NCI-H1436 (cell line): ENCODE results near the gene PRPF40A.

Source experiments
- DNase-seq: peaks from one replicate; lab custom pipeline; 2025; lab: John Stamatoyannopoulos, UW

The PRPF40A gene

DNA sequence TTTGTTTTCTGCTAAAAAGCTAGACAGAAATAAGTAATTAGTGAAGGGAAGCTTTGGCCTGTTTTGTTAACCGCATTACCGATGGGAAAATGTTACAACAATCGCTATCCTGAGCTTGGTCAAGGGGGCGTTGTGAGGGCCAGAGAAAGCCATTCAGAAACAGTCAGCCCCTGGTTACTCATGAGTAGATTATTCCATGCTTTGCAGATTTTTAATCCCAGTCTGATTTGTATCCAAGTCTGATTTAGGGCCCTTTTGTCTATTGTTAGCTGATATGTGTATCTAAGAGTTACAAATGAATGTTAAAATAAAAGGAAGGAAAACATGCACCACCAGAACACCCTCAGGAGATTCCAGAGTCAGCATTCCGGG is 99.1 kb downstream of the PRPF40A start:
- DNase-seq = no peak

DNA sequence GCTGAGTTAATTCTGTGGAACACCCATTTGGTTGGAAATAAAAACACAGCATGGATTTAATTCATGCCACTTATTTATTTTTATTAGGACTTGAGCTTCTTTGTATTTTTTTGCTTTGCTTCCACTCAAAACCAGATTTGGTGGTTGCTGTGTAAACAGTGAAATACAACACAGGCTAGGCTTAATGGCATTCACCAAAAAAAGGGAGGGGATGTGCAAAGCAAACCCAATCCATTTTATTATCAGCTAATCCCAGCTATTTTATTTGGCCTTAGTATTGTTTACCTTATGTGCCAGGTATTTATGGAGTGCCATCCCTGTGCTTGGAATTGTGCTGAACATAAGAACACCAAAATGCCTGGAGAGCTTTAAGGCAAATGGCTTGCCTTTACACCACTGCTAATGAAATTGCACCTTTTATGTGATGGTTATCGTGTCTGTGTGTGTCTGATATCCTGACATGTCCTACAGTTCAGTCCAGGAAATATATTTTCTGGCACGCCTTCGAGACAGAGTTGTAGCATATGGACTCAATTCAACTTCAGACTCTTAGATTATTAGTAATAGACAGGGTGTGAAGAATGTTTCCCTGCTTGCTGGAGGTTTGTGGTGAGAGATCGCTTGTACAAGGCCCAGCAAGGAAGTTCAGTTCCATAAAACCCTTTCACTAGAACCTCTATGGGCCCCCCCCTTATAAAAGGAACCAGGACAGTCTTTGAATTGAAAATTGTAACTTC is 99.6 kb downstream of the PRPF40A start:
- no peak for DNase-seq

DNA sequence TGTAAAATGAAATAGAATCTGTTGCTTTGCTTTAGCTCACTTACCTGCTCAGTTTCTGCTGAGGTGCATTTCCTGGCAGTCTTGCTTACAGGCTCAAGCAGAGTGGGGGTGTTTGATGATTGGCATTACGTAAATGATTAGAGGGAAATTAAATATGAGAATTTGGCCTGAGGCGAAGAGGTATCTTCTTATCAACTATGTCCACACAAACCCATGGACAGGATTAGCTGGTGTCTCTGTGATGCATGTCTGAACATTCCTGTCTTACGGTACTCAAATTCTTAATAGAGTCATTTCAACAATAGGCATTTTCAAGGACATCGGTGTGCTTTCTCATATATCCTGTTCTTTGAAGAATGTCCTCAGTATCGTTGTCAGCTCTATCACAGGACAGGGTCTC is 102.1 kb downstream of the PRPF40A start:
- no peak for DNase-seq

DNA sequence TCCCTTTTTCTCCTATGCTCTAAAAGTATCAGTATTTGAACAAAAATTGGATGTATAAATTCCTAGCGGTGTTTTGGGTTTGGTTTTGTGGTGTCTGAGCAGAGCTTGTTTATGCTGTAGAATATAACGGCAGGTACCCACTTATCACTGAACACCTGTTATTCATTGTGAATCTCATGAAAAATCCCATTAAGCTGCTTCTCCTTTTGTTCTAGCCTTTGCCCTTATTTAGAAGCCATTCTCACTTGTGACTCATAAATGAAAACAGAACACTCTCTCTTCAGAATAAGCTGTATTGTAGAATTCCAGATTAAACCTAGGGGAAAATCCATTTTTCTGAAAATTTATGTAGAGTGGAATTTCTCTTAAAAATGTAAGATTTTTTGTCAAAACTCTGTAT is 104.0 kb downstream of the PRPF40A start:
- DNase-seq = no peak

DNA sequence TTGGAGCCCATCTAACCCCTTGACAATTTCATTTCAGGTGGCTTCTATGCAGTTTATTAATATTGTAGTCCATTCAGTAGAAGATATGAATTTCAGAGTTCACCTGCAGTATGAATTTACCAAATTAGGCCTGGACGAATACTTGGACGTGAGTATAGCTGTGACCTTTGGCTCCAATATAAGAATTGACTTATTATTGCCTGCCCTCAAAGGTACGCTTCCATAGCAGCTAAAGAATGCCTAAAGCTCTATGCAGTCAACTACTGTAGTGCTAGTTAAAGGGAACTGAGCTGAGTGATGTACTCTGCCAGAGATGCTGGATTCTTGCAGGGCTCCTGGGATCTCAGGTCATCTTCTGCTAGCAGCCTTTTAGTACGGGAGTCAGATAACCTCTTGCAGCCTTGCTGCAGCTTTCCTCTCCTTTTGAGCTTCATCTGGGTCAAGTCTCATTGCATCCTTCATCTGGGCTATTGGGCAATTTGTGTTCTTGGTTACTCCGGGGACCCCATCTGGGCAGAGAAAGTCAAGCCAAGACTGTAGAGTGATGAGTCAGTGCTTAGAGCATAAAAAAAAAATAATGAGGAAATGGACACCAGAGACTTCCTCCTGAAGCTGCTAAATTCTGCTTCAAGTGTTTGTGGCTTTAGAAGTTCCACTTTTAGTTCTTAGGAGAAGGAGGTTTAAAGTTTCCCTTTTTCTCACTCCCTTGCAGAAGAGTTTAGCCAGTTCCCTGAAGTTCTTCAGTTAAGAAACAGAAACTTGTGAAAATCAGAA is 105.6 kb downstream of the PRPF40A start:
- no peak for DNase-seq

DNA sequence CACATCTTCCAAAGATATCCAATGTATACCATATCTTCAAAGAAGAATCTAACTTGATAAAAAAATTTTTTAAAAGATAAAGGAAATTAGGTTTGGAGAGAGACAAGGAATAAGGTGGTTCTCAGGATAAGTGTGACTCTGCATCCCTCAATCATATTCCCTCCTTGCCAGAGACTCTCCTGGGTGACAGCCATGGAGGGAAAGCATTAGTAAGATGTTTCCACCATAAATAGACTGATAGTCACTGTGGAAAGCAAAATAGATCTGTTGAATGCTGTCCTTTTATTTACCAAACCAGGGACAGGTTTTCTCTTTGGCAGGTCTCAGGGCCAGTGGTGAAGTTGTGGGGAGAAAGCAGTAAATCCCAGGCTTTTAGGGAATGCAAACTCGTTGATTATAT is 107.6 kb downstream of the PRPF40A start:
- no peak for DNase-seq

DNA sequence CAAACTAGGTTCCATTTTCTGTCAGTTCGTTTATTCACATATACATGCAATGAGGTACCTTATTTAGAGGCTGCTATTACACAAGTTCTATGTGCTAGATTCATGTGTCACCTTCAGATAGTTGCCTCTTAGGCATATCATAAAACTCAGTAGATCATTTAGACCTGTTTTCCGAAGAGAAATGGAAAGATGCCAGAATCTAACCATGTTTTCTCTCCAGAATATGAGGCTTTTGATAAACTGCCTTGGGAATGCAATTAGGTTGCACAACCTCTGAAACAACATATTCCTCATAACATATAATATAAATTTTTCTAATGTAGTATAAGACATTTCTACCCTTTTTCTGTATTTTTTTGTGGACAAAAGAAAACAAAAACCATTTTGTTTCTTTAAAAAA is 108.1 kb downstream of the PRPF40A start:
- DNase-seq = no peak

DNA sequence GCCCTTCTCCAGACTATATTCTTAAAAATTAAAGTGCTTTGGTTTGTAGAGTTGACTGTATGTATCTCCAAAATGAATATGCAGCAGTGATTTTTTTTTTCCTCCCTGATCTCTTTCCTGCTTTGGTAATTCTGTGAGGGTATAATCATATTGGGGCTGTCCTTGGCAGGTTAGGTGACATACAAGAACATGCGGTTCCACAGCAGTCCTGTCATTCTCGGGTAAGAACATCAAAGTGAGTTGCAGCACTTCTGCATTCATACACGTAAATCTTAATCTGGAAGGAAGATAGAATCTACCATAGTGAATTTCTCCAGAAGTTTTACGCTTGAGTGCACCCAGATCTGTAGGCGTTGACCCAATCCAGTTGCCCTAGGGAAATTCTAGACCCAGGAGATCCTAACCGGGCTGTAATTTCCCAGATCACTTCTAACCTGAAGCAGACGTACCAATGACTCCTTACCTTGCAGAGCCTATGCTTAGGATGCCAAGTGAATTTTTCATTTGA is 109.4 kb downstream of the PRPF40A start:
- no peak for DNase-seq

DNA sequence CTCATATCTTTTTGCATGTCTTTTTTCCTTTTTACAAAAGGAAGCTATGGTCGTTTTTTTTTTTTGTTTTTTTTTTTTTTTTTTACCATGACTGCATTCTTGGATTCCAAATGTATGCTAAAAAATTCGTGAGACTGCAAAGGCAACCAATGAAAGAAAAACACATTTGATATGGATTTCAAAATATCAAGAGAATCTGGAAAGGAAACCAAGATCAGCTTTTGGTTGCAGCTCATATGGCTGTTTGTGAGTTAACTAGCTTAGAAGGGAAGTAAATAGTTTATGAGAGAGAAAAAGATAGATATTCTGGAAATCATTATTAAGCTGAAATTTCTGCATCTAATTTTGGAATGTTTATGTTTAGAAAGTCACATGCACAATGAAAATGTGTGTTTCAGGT is 110.3 kb downstream of the PRPF40A start:
- DNase-seq = no peak

DNA sequence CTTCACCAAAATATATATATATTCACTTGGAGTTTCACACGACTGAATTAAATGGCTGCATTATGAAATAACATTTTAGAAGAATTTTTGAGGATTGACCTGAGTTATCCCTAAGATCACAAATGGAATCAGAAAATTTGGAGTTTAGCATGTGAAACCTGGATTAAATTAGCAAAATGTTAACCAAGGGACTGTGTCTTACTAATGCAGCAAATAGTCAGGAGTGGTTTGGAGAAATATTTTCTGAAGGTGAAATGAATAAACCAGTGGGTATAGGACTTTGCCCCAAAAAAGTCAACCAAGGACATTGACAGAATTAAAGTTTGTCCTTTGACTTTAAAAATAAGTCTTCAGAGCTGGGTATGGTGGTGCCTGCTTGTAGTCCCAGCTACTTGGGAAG is 111.2 kb downstream of the PRPF40A start:
- no peak for DNase-seq

DNA sequence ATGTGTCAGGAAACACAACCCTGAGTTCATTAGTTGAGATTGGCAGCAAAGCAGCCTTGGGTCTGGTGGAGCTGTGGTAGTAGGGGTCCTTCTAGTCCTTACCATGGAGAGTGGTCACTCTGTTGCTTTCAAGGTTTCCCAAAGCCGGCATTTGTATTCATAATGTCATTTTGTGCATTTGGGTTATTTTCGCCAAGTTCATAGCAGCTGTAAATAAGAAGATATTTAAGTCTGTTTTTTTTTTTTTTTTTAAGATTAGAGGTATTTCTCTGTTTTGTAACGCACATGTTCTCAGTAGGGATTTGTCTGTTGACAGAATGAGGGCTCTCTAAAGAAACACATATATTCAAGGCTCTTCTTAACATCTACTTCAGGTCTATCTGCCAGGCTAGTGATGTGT is 114.1 kb downstream of the PRPF40A start:
- no peak for DNase-seq

DNA sequence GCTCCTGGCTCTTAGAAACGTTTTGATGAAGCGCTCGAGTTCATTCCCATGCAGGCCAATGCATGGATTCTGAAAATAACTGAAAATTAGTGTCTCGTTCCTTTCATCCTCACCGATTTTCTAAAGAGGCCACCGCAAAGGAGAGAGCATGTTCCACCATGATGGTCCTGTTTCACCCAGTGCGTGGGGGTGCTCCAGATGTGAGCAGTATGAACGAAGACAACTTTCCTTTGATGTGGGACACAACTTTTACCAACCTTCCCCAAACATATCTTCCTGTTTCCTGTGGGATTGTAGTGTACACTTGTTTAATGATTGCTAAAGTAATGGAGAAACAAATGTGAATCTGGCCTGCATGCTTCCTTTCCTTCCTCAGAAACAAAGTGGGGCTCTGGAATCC is 114.5 kb downstream of the PRPF40A start:
- no peak for DNase-seq
